Fibroblast of the aortic adventitia (primary cell): ENCODE data around the gene IRGM. TPM values are rescaled to one million over a fixed set of nuclear protein-coding genes. Genes with fewer than 3 reads are reported as not detected.

ENCODE experiments used
- total RNA-seq: library from RNA; depleted of rRNA; stranded (reverse); fragments of >200 nt; gene quantifications from 2 replicates; pipeline ENCODE4 v1.2.3, GENCODE V29; 2012; ENCODE audit warnings: low replicate concordance

IRGM gene
- total RNA-seq, 1 donor, result 0.09 TPM

Other genes starting within 250 kb of the IRGM start
- gene SYNPO, start 205.9 kb upstream of the IRGM start, total RNA-seq, result 3.9 and 4.6 TPM in 2 replicates
- 0.16 and 0.72 TPM in 2 replicates for gene MYOZ3, start 185.3 kb upstream of the IRGM start, total RNA-seq
- gene RBM22, start 145.5 kb upstream of the IRGM start, total RNA-seq, result 35.7 and 60.4 TPM in 2 replicates
- gene DCTN4, start 87.5 kb upstream of the IRGM start, total RNA-seq, result 38.5 and 73.9 TPM in 2 replicates
- gene SMIM3, start 67.8 kb upstream of the IRGM start, total RNA-seq, result 15.0 and 61.8 TPM in 2 replicates
- gene ZNF300, start 58.5 kb downstream of the IRGM start, total RNA-seq, result 7.5 and 8.1 TPM in 2 replicates
- gene GPX3, start 174.1 kb downstream of the IRGM start, total RNA-seq, result 11.3 and 53.1 TPM in 2 replicates
- gene TNIP1, start 234.5 kb downstream of the IRGM start, total RNA-seq, result 33.7 and 42.9 TPM in 2 replicates